Endothelial cell of umbilical vein (primary cell): ENCODE data around the gene SGSM2. TPM values are rescaled to one million over a fixed set of nuclear protein-coding genes. Genes with fewer than 3 reads are reported as not detected.

Experiments used
- BruUV-seq: library from RNA; stranded (reverse); fragments of 400-500 nt; replicated peaks from 2 replicates; lab custom pipeline; 2021; lab: Mats Ljungman, UMichigan
- CTCF ChIA-PET: fragments of 300-600, 350-600 bp; sonication (Branson Sonifier 250); formaldehyde crosslinking; loops from one replicate; lab custom pipeline; 2021; ENCODE audit warnings: antibody characterized with exemption, inconsistent platforms; lab: Charles Lee
- POLR2A ChIA-PET: fragments of 300-600, 350-600 bp; sonication (Branson Sonifier 250); formaldehyde crosslinking; loops from one replicate; lab custom pipeline; 2021; ENCODE audit warnings: antibody characterized with exemption, inconsistent platforms; lab: Charles Lee
- DNase-seq: peaks from one replicate; pipeline ENCODE4 v3.0.0-alpha.2; 2011; ENCODE audit warnings: low read depth, low spot score
- FAIRE-seq: peaks from 2 replicates; lab custom pipeline; 2011; peaks lifted over from hg19 to GRCh38; lab: Jason Lieb, UNC
- H2AFZ ChIP-seq: 2 replicates; pipeline ENCODE4 v1.6.0; 2012; ENCODE audit warnings: low read depth, low read length, control low read depth, inconsistent platforms
- H3K27ac ChIP-seq: 2 replicates; pipeline ENCODE4 v1.5.1; 2011; ENCODE audit warnings: low read depth, mild to moderate bottlenecking, control low read depth, low read length, moderate library complexity; ENCODE audit not compliant: insufficient read depth
- H3K27me3 ChIP-seq, 2 experiments: 2 replicates each; pipeline versions ENCODE4 v1.6.0 to v1.6.1; 2011; ENCODE audit warnings: low read length in 2 of 2, mixed read lengths in 1 of 2; ENCODE audit not compliant: control insufficient read depth in 2 of 2, insufficient read depth in 2 of 2
- H3K36me3 ChIP-seq, 2 experiments: 2 replicates in 1 of 2; 3 replicates in 1 of 2; pipeline ENCODE4 v1.5.1; 2011; ENCODE audit warnings: low read length in 2 of 2, mild to moderate bottlenecking in 1 of 2, moderate library complexity in 1 of 2; ENCODE audit not compliant: control insufficient read depth in 2 of 2, insufficient read depth in 2 of 2; ENCODE audit errors: extremely low read depth in 1 of 2
- H3K4me1 ChIP-seq: 3 replicates; pipeline ENCODE4 v1.5.1; 2011; ENCODE audit warnings: mild to moderate bottlenecking, low read length; ENCODE audit not compliant: control insufficient read depth, insufficient read depth; ENCODE audit errors: extremely low read depth
- H3K4me2 ChIP-seq: 2 replicates; pipeline ENCODE4 v1.6.1; 2011; ENCODE audit warnings: low read length, control low read depth, mixed read lengths; ENCODE audit not compliant: insufficient read depth
- H3K4me3 ChIP-seq, 3 experiments: fragments of 200-600 bp in 1 of 3; sonication (generic), shearing (Covaris generic) in 1 of 3; replicated peaks in 1 of 3; 2 replicates each; pipeline ENCODE4 v1.5.1; 2011 to 2016; ENCODE audit warnings: control low read depth in 3 of 3, low read length in 3 of 3, mild to moderate bottlenecking in 2 of 3, inconsistent platforms in 1 of 3, low read depth in 1 of 3, moderate library complexity in 1 of 3; ENCODE audit not compliant: insufficient read depth in 1 of 3
- H3K79me2 ChIP-seq: 2 replicates; pipeline ENCODE4 v1.6.0; 2012; ENCODE audit warnings: low read length, inconsistent platforms; ENCODE audit not compliant: control insufficient read depth, insufficient read depth
- H3K9ac ChIP-seq: replicated peaks from 2 replicates; pipeline ENCODE3; 2011; ENCODE audit warnings: low read length, control low read depth; ENCODE audit not compliant: insufficient read depth; ENCODE audit errors: extremely low read depth
- H3K9me1 ChIP-seq: replicated peaks from 3 replicates; pipeline ENCODE4 v1.6.0; 2011; ENCODE audit warnings: mild to moderate bottlenecking, low read length; ENCODE audit not compliant: control insufficient read depth, insufficient read depth; ENCODE audit errors: extremely low read depth
- H3K9me3 ChIP-seq: replicated peaks from 2 replicates; pipeline ENCODE4 v1.5.1; 2012; ENCODE audit warnings: low read length, inconsistent platforms; ENCODE audit not compliant: control insufficient read depth, insufficient read depth
- H4K20me1 ChIP-seq: replicated peaks from 2 replicates; pipeline ENCODE3; 2011; ENCODE audit warnings: mild to moderate bottlenecking, low read length; ENCODE audit not compliant: control insufficient read depth, insufficient read depth; ENCODE audit errors: extremely low read depth
- CTCF ChIP-seq, 2 donors: IDR thresholded peaks; 1 replicate in 1 of 2; 2 replicates in 1 of 2; pipeline ENCODE4 v1.5.1; 2011; ENCODE audit warnings: low read length in 2 of 2, mild to moderate bottlenecking in 2 of 2, moderate library complexity in 2 of 2, control low read depth in 1 of 2, inconsistent platforms in 1 of 2, low read depth in 1 of 2; ENCODE audit not compliant: insufficient read depth in 1 of 2; ENCODE audit errors: extremely low read depth in 1 of 2
- EZH2 ChIP-seq: IDR thresholded peaks from 2 replicates; pipeline ENCODE4 v1.6.1; 2012; ENCODE audit warnings: borderline replicate concordance, low read depth, mild to moderate bottlenecking, moderate library complexity, low read length, inconsistent platforms; ENCODE audit not compliant: severe bottlenecking
- FOS ChIP-seq: IDR thresholded peaks from 2 replicates; pipeline ENCODE4 v1.6.1; 2011; ENCODE audit warnings: mild to moderate bottlenecking, low read length, moderate library complexity, borderline replicate concordance; ENCODE audit not compliant: insufficient read depth
- GATA2 ChIP-seq: IDR thresholded peaks from 2 replicates; pipeline ENCODE4 v1.7.0; 2011; ENCODE audit warnings: low read depth, mild to moderate bottlenecking, moderate library complexity, mixed read lengths, low read length; ENCODE audit not compliant: insufficient read length, insufficient read depth
- JUN ChIP-seq: IDR thresholded peaks from 2 replicates; pipeline ENCODE4 v1.6.1; 2011; ENCODE audit warnings: borderline replicate concordance, low read depth; ENCODE audit not compliant: insufficient read length, insufficient read depth
- MYC ChIP-seq: IDR thresholded peaks from one replicate; pipeline ENCODE4 v1.6.1; 2011; ENCODE audit warnings: mild to moderate bottlenecking, low read depth, low read length
- POLR2A ChIP-seq: IDR thresholded peaks from 2 replicates; pipeline ENCODE4 v1.6.1; 2012; ENCODE audit warnings: low read depth, mild to moderate bottlenecking, control low read depth, low read length
- POLR2AphosphoS5 ChIP-seq: IDR thresholded peaks from 2 replicates; pipeline ENCODE4 v1.6.1; 2012; ENCODE audit warnings: low read depth, mild to moderate bottlenecking, control low read depth, low read length, moderate library complexity; ENCODE audit not compliant: insufficient read depth
- dilution Hi-C: fragments of 300-500 bp; cut with MboI; formaldehyde crosslinking; loops from one replicate; pipeline ENCODE4 v1.15.0; 2019; ENCODE audit warnings: low sequenced_read_pairs; ENCODE audit not compliant: extremely low pct_ligation_motif_present
- intact Hi-C: fragments of 100-400 bp; cut with micrococcal nuclease; formaldehyde crosslinking; loops from one replicate; pipeline ENCODE4 v1.10.0; 2022
- polyA plus RNA-seq, 4 experiments: library from polyadenylated mRNA; depleted of rRNA in 3 of 4; stranded (reverse) in 3 of 4; unstranded in 1 of 4; fragments of >200 nt; gene quantifications; 2 replicates each; pipeline versions ENCODE4 v1.2.1 to v1.2.3, GENCODE V29; 2011 to 2012; ENCODE audit warnings: missing spikeins in 1 of 4
- total RNA-seq: library from RNA; stranded (reverse); gene quantifications from 2 replicates; pipeline ENCODE4 v1.2.3, GENCODE V29; 2021
- TF ChIP-seq, protein P1 (sequence below): IDR thresholded peaks from 2 replicates; pipeline ENCODE4 v1.6.1; 2011; ENCODE audit not compliant: insufficient read depth, insufficient read length

SGSM2 gene
- total and polyA plus RNA-seq, 2 donors (not counting 3 experiments of a cell fraction or from before 2014, with no cell fraction given) = 61.6 to 94.5 TPM

DNA sequence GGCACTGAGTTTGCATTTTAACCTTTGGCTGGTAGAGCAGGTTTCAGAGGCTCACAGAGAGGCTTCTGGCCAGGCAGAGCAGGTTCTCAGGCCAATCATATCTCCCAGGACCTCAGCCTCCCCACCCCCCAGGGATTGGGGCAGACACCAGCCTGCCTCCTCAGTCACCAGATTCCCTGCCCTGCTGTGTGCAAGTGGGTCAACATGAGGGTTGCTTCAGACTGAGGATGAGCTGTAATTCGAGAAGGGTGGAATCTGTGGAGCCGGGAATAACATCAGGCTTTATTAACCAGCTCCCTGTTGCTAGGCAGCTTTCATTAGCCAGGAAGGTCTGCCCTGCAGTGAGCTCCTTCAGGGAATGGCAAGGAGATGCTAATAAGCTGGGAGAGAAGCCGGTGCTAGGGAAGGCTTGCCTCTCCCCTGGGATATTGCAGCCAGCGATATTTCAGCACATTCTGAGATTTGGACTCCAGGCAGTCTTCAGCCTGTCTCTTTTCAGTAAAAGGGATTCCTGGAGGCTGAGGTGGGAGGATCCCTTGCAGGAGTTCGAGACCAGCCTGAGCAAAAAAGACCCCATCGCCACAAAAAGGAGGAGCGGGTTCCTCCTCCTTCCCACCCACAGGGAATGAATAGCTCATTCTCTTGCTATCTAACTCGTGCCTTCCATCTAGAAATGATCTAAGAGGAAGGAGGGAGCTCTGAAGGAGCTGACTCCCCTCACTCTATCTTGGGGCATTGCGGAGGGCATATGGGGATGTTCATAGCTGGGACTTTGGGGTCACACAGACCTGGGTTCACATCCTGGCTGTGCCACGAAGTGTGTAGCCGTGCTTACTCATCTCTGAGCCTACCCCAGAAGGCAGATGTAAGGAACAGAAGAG lies 10.7 kb downstream of the SGSM2 start:
- Histone ChIP-seq H3K27me3 (no peaks in the 10 kb centered on the region), H3K27ac (no peak overlapping the region), H3K4me1 (no peaks in the 10 kb centered on the region), H3K9me1 (no peaks in the 10 kb centered on the region), H3K9ac (no peak overlapping the region), H4K20me1 (no peaks in the 10 kb centered on the region), H2AFZ (no peak overlapping the region), H3K79me2 (no peaks in the 10 kb centered on the region), H3K4me2 (no peak overlapping the region), H3K9me3 (no peaks in the 10 kb centered on the region), H3K4me3 (no peak overlapping the region), H3K36me3 (peaks cover 0 to 11% of the 10 kb centered on the region in 2 experiments)
- FAIRE-seq = no peak
- dilution Hi-C loops = no loop called here
- ChIA-PET POLR2A (no interaction called here), CTCF (interaction anchor here (0.9 to 1.5 kb wide), 4 partner anchors 10 to 68 kb away, joined by 3 to 4 read pairs (median 4); no protein-coding TSS in a partner anchor)
- no peak for TF ChIP-seq FOS
- no peak for TF ChIP-seq JUN
- TF ChIP-seq GATA2 = no peak
- no peak for TF ChIP-seq EZH2
- BruUV-seq = no TSS peak
- DNase-seq = no peak
- intact Hi-C loops = no loop called here

DNA sequence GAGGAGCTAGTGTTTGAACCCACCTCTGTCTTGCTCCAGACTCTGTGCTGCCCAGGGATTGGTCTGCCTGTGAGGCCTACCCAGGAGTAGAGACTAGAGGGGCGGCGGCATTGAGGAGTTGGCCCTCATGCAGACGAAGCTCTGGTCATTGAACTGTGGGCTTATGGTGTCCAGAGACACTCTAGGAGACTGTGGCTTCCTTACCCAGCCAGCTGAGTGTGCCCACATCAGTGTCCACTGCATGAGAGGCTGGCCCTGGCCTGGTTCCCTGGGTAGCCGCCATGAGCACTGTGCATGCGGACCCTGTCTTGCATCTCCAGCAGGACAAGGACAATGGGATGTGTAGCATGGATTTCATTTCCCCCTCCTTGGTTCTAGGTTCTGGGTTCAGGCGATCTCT lies 14.0 kb downstream of the SGSM2 start:
- ChIA-PET CTCF (interaction anchor here (0.9 to 4.6 kb wide), 5 partner anchors 13 to 65 kb away, joined by 3 to 42 read pairs (median 4); partner anchors contain the start of genes SGSM2 and TSR1), POLR2A (no interaction called here)
- Histone ChIP-seq H3K79me2 (no peaks in the 10 kb centered on the region), H3K9me1 (no peaks in the 10 kb centered on the region), H4K20me1 (no peaks in the 10 kb centered on the region), H3K4me1 (no peaks in the 10 kb centered on the region), H3K27ac (no peak overlapping the region), H3K9me3 (no peaks in the 10 kb centered on the region), H3K36me3 (peaks cover 0 to 1% of the 10 kb centered on the region in 2 experiments), H3K4me2 (no peak overlapping the region), H3K4me3 (no peak overlapping the region), H2AFZ (no peak overlapping the region), H3K27me3 (no peaks in the 10 kb centered on the region), H3K9ac (no peak overlapping the region)
- TF ChIP-seq MYC = no peak
- TF ChIP-seq GATA2 = no peak
- TF ChIP-seq EZH2 = no peak
- TF ChIP-seq, protein P1, sequence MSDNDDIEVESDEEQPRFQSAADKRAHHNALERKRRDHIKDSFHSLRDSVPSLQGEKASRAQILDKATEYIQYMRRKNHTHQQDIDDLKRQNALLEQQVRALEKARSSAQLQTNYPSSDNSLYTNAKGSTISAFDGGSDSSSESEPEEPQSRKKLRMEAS = no peak
- TF ChIP-seq POLR2A = no peak
- TF ChIP-seq JUN = no peak
- no peak for TF ChIP-seq FOS
- no peak for TF ChIP-seq CTCF (IDR thresholded peaks at IDR 0.05; ENCODE audit: extremely low read depth in 1 of 2, insufficient read depth in 1 of 2, low read depth in 1 of 2, low read length in 2 of 2)
- no peak for TF ChIP-seq POLR2AphosphoS5
- FAIRE-seq = no peak
- intact Hi-C loops (no loop called here), dilution Hi-C loops (no loop called here)
- DNase-seq = no peak
- no TSS peak for BruUV-seq
